H1 (cell line): ENCODE measurements around the gene SZT2. TPM values are rescaled to one million over a fixed set of nuclear protein-coding genes. Genes with fewer than 3 reads are reported as not detected.

Experiments used
- ATF3 ChIP-seq: IDR thresholded peaks from 2 replicates; pipeline ENCODE4 v1.6.1; 2011; ENCODE audit warnings: low read depth, mild to moderate bottlenecking, low read length; ENCODE audit not compliant: insufficient read depth
- BCL11A ChIP-seq, 2 experiments: IDR thresholded peaks; one replicate each; pipeline ENCODE4 v1.6.1; 2011; ENCODE audit warnings: low read depth in 2 of 2, low read length in 2 of 2, mild to moderate bottlenecking in 2 of 2
- BRCA1 ChIP-seq: IDR thresholded peaks from 2 replicates; pipeline ENCODE4 v1.6.1; 2012; ENCODE audit warnings: low read depth, low read length, improper control_type of control experiment
- CBX8 ChIP-seq: fragments of 300-800, 300-1000 bp; sonication (generic); IDR thresholded peaks from 2 replicates; pipeline ENCODE4 v1.7.1; 2016; ENCODE audit warnings: low read depth, low read length, borderline replicate concordance
- CHD1 ChIP-seq: IDR thresholded peaks from 2 replicates; pipeline ENCODE4 v1.6.1; 2012; ENCODE audit warnings: low read depth, low read length, improper control_type of control experiment
- CREB1 ChIP-seq: IDR thresholded peaks from 2 replicates; pipeline ENCODE4 v1.6.1; 2012; ENCODE audit warnings: inconsistent platforms
- GABPA ChIP-seq: IDR thresholded peaks from 2 replicates; pipeline ENCODE4 v1.6.1; 2011; ENCODE audit warnings: mild to moderate bottlenecking, low read length, moderate library complexity, borderline replicate concordance; ENCODE audit not compliant: insufficient read depth
- HDAC2 ChIP-seq, 2 experiments: fragments of 300-600 bp in 1 of 2; sonication (generic) in 1 of 2; IDR thresholded peaks; 2 replicates each; pipeline ENCODE4 v1.6.1; 2011 to 2012; ENCODE audit warnings: low read depth in 2 of 2, low read length in 2 of 2, mild to moderate bottlenecking in 2 of 2, moderate library complexity in 2 of 2, borderline replicate concordance in 1 of 2, inconsistent platforms in 1 of 2
- KDM4A ChIP-seq: IDR thresholded peaks from one replicate; pipeline ENCODE4 v1.7.1; 2012; ENCODE audit warnings: low read depth, mild to moderate bottlenecking, moderate library complexity, low read length, inconsistent platforms; ENCODE audit not compliant: severe bottlenecking
- SIRT6 ChIP-seq: IDR thresholded peaks from one replicate; pipeline ENCODE4 v1.7.1; 2012; ENCODE audit warnings: low read length, inconsistent platforms
- SP2 ChIP-seq: IDR thresholded peaks from 2 replicates; pipeline ENCODE4 v1.6.1; 2012; ENCODE audit warnings: mild to moderate bottlenecking, low read length, inconsistent platforms
- SRF ChIP-seq: IDR thresholded peaks from 2 replicates; pipeline ENCODE4 v1.6.1; 2011; ENCODE audit warnings: mild to moderate bottlenecking, low read depth, low read length, moderate library complexity
- TAF7 ChIP-seq: optimal IDR thresholded peaks from 2 replicates; pipeline ENCODE3; 2011; ENCODE audit warnings: low read depth, mild to moderate bottlenecking, inconsistent platforms, low read length, moderate library complexity, borderline replicate concordance
- TEAD4 ChIP-seq: IDR thresholded peaks from 2 replicates; pipeline ENCODE4 v1.6.1; 2012; ENCODE audit warnings: low read depth, low read length, inconsistent platforms, mixed read lengths
- USF2 ChIP-seq: IDR thresholded peaks from 2 replicates; pipeline ENCODE4 v1.6.1; 2011; ENCODE audit warnings: low read length, improper control_type of control experiment
- polyA plus RNA-seq, 7 experiments: library from polyadenylated mRNA; depleted of rRNA in 3 of 7; stranded (reverse) in 5 of 7; unstranded in 2 of 7; fragments of >200 nt in 5 of 7; fragments of 200-250 nt in 2 of 7; gene quantifications; 1 replicate in 5 of 7; 2 replicates in 1 of 7; 4 replicates in 1 of 7; pipeline versions ENCODE4 v1.2.1 to v1.2.3, GENCODE V29; 2011 to 2013; ENCODE audit warnings: missing spikeins in 2 of 7, mixed read lengths in 2 of 7
- total RNA-seq: library from RNA; stranded (reverse); fragmentation: NEBNext Ultra II Directional; extraction: Animal tissue kit (Norgen Biotek cat#: 25700); gene quantifications from 2 replicates; pipeline ENCODE4 v1.2.1, GENCODE V29; 2021
- TF ChIP-seq, protein P1 (sequence below), 3 experiments: IDR thresholded peaks; 1 replicate in 2 of 3; 2 replicates in 1 of 3; pipeline versions ENCODE4 v1.5.1 to v1.6.1; 2011; ENCODE audit warnings: low read length in 3 of 3, mild to moderate bottlenecking in 3 of 3, inconsistent platforms in 2 of 3, low read depth in 1 of 3, moderate library complexity in 1 of 3; ENCODE audit not compliant: insufficient read depth in 1 of 3; ENCODE audit errors: control extremely low read depth in 1 of 3

The SZT2 gene
- total and polyA plus RNA-seq, 2 of the 8 experiments (the other 6 are each of a cell fraction or from before 2014, with no cell fraction given), result 4.7 to 12.9 TPM

DNA sequence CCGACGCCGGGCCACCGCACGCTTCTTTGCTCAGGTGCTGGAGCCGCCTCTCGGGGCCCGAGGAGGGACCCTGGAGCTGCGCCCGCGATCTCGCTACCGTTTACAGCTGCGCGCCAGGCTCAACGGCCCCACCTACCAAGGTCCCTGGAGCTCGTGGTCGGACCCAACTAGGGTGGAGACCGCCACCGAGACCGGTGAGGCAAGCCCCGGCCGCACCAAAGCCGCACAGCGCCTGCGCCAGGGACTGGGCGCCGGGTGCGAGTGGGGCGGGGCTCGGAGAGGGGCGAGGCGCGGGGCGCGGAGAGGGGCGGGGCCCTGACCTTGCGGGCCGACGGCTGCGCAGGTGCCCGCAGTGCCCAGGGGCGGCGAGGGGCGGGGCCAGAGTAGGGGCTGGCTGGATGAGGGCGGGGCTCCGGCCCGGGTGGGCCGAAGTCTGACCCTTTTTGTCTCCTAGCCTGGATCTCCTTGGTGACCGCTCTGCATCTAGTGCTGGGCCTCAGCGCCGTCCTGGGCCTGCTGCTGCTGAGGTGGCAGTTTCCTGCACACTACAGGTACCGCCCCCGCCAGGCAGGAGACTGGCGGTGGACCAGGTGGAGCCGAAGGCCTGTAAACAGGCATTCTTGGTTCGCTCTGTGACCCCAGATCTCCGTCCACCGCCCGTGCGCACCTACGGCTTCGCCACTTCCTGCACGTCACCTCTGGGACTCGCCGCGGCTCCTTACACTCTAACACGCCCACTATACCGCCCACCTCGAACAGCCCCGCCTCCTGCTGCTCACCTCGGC is 40.7 kb upstream of the SZT2 start (continued):
- TF ChIP-seq ATF3, result no peak
- TF ChIP-seq SRF, result no peak
- no peak for TF ChIP-seq BRCA1
- TF ChIP-seq KDM4A, result peak; percentile 49
- no peak for TF ChIP-seq TAF7
- no peak for TF ChIP-seq BCL11A (IDR thresholded peaks at IDR 0.05; ENCODE audit: low read depth in 2 of 2, low read length in 2 of 2)
- no peak for TF ChIP-seq TEAD4
- peak; percentile 64; the same call in 1 of the 2 replicates for TF ChIP-seq CREB1
- no peak for TF ChIP-seq CHD1
- TF ChIP-seq SP2, result no peak
- TF ChIP-seq SIRT6, result no peak
- TF ChIP-seq HDAC2 (IDR thresholded peaks at IDR 0.05; ENCODE audit: borderline replicate concordance in 1 of 2, low read depth in 2 of 2, low read length in 2 of 2), result no peak
- TF ChIP-seq GABPA, result 0 out of 2 replicates have a peak, but pooled peaks have one; percentile 42
- no peak for TF ChIP-seq CBX8
- TF ChIP-seq USF2, result no peak
- TF ChIP-seq, protein P1, sequence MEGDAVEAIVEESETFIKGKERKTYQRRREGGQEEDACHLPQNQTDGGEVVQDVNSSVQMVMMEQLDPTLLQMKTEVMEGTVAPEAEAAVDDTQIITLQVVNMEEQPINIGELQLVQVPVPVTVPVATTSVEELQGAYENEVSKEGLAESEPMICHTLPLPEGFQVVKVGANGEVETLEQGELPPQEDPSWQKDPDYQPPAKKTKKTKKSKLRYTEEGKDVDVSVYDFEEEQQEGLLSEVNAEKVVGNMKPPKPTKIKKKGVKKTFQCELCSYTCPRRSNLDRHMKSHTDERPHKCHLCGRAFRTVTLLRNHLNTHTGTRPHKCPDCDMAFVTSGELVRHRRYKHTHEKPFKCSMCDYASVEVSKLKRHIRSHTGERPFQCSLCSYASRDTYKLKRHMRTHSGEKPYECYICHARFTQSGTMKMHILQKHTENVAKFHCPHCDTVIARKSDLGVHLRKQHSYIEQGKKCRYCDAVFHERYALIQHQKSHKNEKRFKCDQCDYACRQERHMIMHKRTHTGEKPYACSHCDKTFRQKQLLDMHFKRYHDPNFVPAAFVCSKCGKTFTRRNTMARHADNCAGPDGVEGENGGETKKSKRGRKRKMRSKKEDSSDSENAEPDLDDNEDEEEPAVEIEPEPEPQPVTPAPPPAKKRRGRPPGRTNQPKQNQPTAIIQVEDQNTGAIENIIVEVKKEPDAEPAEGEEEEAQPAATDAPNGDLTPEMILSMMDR (IDR thresholded peaks at IDR 0.05; ENCODE audit: control extremely low read depth in 1 of 3, insufficient read depth in 1 of 3, low read depth in 1 of 3, low read length in 3 of 3), result no peak
- TF ChIP-seq, all 59 proteins: peak for 16
